HG02870 (cell line): ENCODE measurements around the gene TNC.
"Not testable (repeated sequence)": the region's sequence is repeated elsewhere in the genome, so short reads cannot be mapped to it uniquely, and the experiment has no call there.

Experiments
- ATAC-seq: cut with Tn5 transposase; IDR thresholded peaks from one replicate; pipeline ENCODE4 v1.9.1; 2021; ENCODE audit warnings: mild to moderate bottlenecking, moderate library complexity; ENCODE audit not compliant: unreplicated experiment

Gene TNC

GRCh38 chr9:115135821-115136778 is 18.1 kb upstream of the TNC start:
- ATAC-seq, result no peak

GRCh38 chr9:115134941-115135340 is 17.0 kb upstream of the TNC start:
- no peak for ATAC-seq

GRCh38 chr9:115133649-115134048 is 15.7 kb upstream of the TNC start:
- no peak for ATAC-seq

- ATAC-seq, result no peak
Observed at GRCh38 chr9:115132648-115133047, 14.7 kb upstream of the TNC start.

- ATAC-seq, result no peak
Observed at GRCh38 chr9:115130176-115130575, 12.2 kb upstream of the TNC start.

GRCh38 chr9:115128726-115129125 is 10.8 kb upstream of the TNC start:
- ATAC-seq, result not testable (repeated sequence)

- ATAC-seq, result no peak
Observed at GRCh38 chr9:115127191-115127817, 9.3 kb upstream of the TNC start.

- ATAC-seq, result no peak
Observed at GRCh38 chr9:115126404-115126803, 8.4 kb upstream of the TNC start.

- ATAC-seq, result no peak
Observed at GRCh38 chr9:115122937-115123336, 5.0 kb upstream of the TNC start.

- no peak for ATAC-seq
Observed at GRCh38 chr9:115121181-115121580, 3.2 kb upstream of the TNC start.

- ATAC-seq, result no peak
Observed at GRCh38 chr9:115118879-115119218, 892 bp upstream of the TNC start.

GRCh38 chr9:115116421-115117284 is 1.3 kb downstream of the TNC start:
- ATAC-seq, result no peak

- ATAC-seq, result no peak
Observed at GRCh38 chr9:115115924-115116323, 2.0 kb downstream of the TNC start.

GRCh38 chr9:115115117-115115880 is 2.7 kb downstream of the TNC start:
- ATAC-seq, result no peak

- ATAC-seq, result no peak
Observed at GRCh38 chr9:115114546-115114945, 3.4 kb downstream of the TNC start.

- no peak for ATAC-seq
Observed at GRCh38 chr9:115114084-115114483, 3.9 kb downstream of the TNC start.

- ATAC-seq, result no peak
Observed at GRCh38 chr9:115111874-115112273, 6.1 kb downstream of the TNC start.

GRCh38 chr9:115109486-115109885 is 8.5 kb downstream of the TNC start:
- ATAC-seq, result no peak

- ATAC-seq, result no peak
Observed at GRCh38 chr9:115107701-115108100, 10.3 kb downstream of the TNC start.

GRCh38 chr9:115106642-115107041 is 11.3 kb downstream of the TNC start:
- ATAC-seq, result no peak

- no peak for ATAC-seq
Observed at GRCh38 chr9:115106001-115106400, 12.0 kb downstream of the TNC start.
